GM18861 (cell line): ENCODE measurements around the gene GRIN3A.

Source experiments
- ATAC-seq: cut with Tn5 transposase; IDR thresholded peaks from one replicate; pipeline ENCODE4 v1.9.1; 2021; ENCODE audit not compliant: unreplicated experiment

The GRIN3A gene

GRCh38 chr9:101533334-101534204 lies 204.9 kb downstream of the GRIN3A start, which contains the start of gene RNF20:
RNF20 (plus strand) TSS chr9:101533853; CDS start chr9:101535424, 1,571 bp downstream.
- peak; percentile 96 for ATAC-seq

DNA sequence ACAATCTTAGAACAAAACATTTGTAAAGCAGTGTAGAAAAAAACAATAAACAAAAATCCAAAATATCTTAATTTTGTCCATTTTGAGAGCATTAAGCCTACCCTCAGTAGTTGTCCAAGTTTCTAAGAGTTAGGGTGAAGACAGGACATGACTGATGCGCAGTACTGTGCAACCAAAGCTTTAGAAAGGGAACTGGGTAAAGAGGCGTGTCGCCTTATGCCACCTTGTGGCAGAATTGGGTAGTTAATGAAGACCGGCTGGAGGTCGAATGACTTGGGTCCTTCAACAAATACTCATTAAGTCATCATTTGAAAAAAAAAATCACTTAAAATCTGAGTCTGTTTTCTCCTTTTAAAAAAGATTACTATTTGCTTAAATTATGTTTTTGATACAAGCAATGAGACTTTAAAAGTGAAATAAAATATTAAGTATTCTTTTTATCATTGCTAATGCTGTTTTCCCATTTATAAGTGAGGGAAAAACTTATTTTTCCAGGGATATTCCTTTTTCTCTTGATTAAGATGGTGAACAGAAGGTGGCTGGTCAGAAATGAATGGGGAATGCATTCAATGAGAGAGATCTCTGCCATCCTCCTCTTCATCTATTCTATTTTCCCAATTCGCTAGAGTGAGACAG lies 208.3 kb downstream of the GRIN3A start:
- peak; percentile 57 for ATAC-seq

DNA sequence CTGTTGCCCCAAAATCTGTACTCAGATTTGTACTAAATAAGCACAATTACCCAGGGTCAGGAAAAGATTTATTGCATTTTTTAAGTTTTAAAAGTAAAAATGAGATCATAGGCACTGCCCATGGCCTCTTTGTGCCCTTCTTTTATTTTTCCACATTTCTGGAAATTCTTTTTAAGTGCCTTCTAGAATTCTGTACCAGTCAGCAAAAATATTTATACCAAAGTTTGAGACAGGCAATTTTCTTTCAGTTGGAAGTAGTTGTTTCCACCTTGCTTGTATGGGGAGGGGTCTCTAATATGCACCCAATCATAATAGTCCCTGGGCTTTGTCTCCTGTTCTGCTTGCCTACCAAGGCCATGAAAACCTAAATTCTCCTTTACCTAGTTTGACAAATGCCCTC lies 210.4 kb downstream of the GRIN3A start:
- no peak for ATAC-seq

GRCh38 chr9:101527066-101527465 lies 211.4 kb downstream of the GRIN3A start:
- ATAC-seq: no peak

- no peak for ATAC-seq
These were observed 214.1 kb downstream of the GRIN3A start for GRCh38 chr9:101524371-101524770.
